Measurements from ENCODE around the gene PPM1G. TPM values are rescaled to one million over a fixed set of nuclear protein-coding genes. Genes with fewer than 3 reads are reported as not detected.
A peak's percentile ranks its signal among the peaks of the same experiment; 100 is the strongest.

Gene PPM1G
- polyA plus RNA-seq, 1 experiment: 48.6 TPM

GRCh38 chr2:27363933-27364332 is 45.5 kb downstream of the PPM1G start:
- DNase-seq (ENCODE audit: low read depth, low spot score): no peak
- no peak for TF ChIP-seq CTCF (IDR thresholded peaks at IDR 0.05; ENCODE audit: low read depth, low read length)
- H3K27me3 ChIP-seq (ENCODE audit: control insufficient read depth, insufficient read depth, low read length): no peaks in the 10 kb centered on the region
- no peak overlapping the region for H3K27ac ChIP-seq (ENCODE audit: low read depth, low read length)
- ChIA-PET POLR2A (no interaction called here), CTCF (no interaction called here)
- H3K9me3 ChIP-seq (ENCODE audit: control insufficient read depth, insufficient read depth, low read length): no peaks in the 10 kb centered on the region
- no peak overlapping the region for H3K4me3 ChIP-seq (ENCODE audit: low read depth, low read length)

GRCh38 chr2:27362678-27363420 is 46.5 kb downstream of the PPM1G start:
- Histone ChIP-seq H3K27ac (ENCODE audit: low read depth, low read length) (no peak overlapping the region), H3K9me3 (ENCODE audit: control insufficient read depth, insufficient read depth, low read length) (no peaks in the 10 kb centered on the region), H3K4me3 (ENCODE audit: low read depth, low read length) (no peak overlapping the region), H3K27me3 (ENCODE audit: control insufficient read depth, insufficient read depth, low read length) (no peaks in the 10 kb centered on the region)
- ChIA-PET POLR2A (no interaction called here), CTCF (interaction anchor here (1.3 kb wide), 1 partner anchor 9 kb away, joined by 6 read pairs; no protein-coding TSS in a partner anchor)
- no peak for TF ChIP-seq CTCF (IDR thresholded peaks at IDR 0.05; ENCODE audit: low read depth, low read length)
- no peak for DNase-seq (ENCODE audit: low read depth, low spot score)

- H3K27ac ChIP-seq (ENCODE audit: low read depth, low read length): peak within 1 kb of the TSS; percentile 96
- peak within 1 kb of the TSS; percentile 98 for H3K4me3 ChIP-seq (ENCODE audit: low read depth, low read length)
- no peak for TF ChIP-seq CTCF (IDR thresholded peaks at IDR 0.05; ENCODE audit: low read depth, low read length)
- no peaks in the 10 kb centered on the region for H3K27me3 ChIP-seq (ENCODE audit: control insufficient read depth, insufficient read depth, low read length)
- ChIA-PET POLR2A (interaction anchor here (0.8 to 2.2 kb wide), 9 partner anchors 10 to 307 kb away, joined by 3 to 35 read pairs (median 4); partner anchors contain the start of genes CCDC121, EIF2B4, GPN1 and MPV17), CTCF (interaction anchor here (0.6 to 1.8 kb wide), 3 partner anchors 13 to 84 kb away, joined by 3 to 5 read pairs (median 3); partner anchors contain the start of genes EIF2B4 and MPV17)
- DNase-seq (ENCODE audit: low read depth, low spot score): peak; percentile 90
- no peaks in the 10 kb centered on the region; the same call in 1 of the 2 replicates for H3K9me3 ChIP-seq (ENCODE audit: control insufficient read depth, insufficient read depth, low read length)
Measured at GRCh38 chr2:27356382-27357181, 52.8 kb downstream of the PPM1G start, which contains the start of gene GTF3C2. TSS of gene GTF3C2 (minus strand) at chr2:27356764. CDS start at chr2:27343554, 13,210 bp downstream.

GRCh38 chr2:27356056-27356381 is 53.4 kb downstream of the PPM1G start:
- POLR2A ChIA-PET: interaction anchor here (0.8 to 2.2 kb wide), 8 partner anchors 10 to 307 kb away, joined by 3 to 35 read pairs (median 5); partner anchors contain the start of genes EIF2B4, MPV17, NRBP1 and SLC4A1AP
- H3K9me3 ChIP-seq (ENCODE audit: control insufficient read depth, insufficient read depth, low read length): no peaks in the 10 kb centered on the region; the same call in 1 of the 2 replicates
- CTCF ChIA-PET: interaction anchor here (1.8 kb wide), 1 partner anchor 33 kb away, joined by 5 read pairs; the partner anchor contains the start of gene MPV17
- H3K27me3 ChIP-seq (ENCODE audit: control insufficient read depth, insufficient read depth, low read length): no peaks in the 10 kb centered on the region
- peak overlapping the region; percentile 96 for H3K27ac ChIP-seq (ENCODE audit: low read depth, low read length)
- TF ChIP-seq CTCF (IDR thresholded peaks at IDR 0.05; ENCODE audit: low read depth, low read length): no peak
- peak overlapping the region; percentile 98 for H3K4me3 ChIP-seq (ENCODE audit: low read depth, low read length)
- DNase-seq (ENCODE audit: low read depth, low spot score): no peak

Measured in AG04450 (cell line).